ENCODE data around the gene SLF2. TPM values are rescaled to one million over a fixed set of nuclear protein-coding genes. Genes with fewer than 3 reads are reported as not detected.

SLF2 gene
- total RNA-seq, 4 donors from 2014 or later, result 9.2 to 23.0 (median 20.1) TPM

- Histone ChIP-seq H3K27me3 (peaks cover 12 to 30% (median 28%) of the 10 kb centered on the region in 3 donors), H3K4me1 (peaks cover 0 to 5% of the 10 kb centered on the region in 2 donors), H3K36me3 (no peaks in the 10 kb centered on the region), H3K27ac (peak overlapping the region in 1 of 4 donors; percentile 37), H3K9me3 (no peaks in the 10 kb centered on the region), H3K4me3 (no peak overlapping the region)
- ATAC-seq (no peak), DNase-seq (no peak)
- TF ChIP-seq, protein P1, sequence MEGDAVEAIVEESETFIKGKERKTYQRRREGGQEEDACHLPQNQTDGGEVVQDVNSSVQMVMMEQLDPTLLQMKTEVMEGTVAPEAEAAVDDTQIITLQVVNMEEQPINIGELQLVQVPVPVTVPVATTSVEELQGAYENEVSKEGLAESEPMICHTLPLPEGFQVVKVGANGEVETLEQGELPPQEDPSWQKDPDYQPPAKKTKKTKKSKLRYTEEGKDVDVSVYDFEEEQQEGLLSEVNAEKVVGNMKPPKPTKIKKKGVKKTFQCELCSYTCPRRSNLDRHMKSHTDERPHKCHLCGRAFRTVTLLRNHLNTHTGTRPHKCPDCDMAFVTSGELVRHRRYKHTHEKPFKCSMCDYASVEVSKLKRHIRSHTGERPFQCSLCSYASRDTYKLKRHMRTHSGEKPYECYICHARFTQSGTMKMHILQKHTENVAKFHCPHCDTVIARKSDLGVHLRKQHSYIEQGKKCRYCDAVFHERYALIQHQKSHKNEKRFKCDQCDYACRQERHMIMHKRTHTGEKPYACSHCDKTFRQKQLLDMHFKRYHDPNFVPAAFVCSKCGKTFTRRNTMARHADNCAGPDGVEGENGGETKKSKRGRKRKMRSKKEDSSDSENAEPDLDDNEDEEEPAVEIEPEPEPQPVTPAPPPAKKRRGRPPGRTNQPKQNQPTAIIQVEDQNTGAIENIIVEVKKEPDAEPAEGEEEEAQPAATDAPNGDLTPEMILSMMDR (IDR thresholded peaks at IDR 0.05 in 4 of 5, conservative IDR thresholded peaks at IDR 0.05 in 1 of 5), result no peak
- no peak for TF ChIP-seq POLR2A (IDR thresholded peaks at IDR 0.05)
- in situ Hi-C loops (cut with MboI; ENCODE audit: low sequenced_read_pairs in 4 of 4), result no loop called here
- intact Hi-C loops (cut with DNase I; ENCODE audit: low total_unique reads), result no loop called here
These were observed 22.6 kb upstream of the SLF2 start for GRCh38 chr10:100890141-100890672.

- no peak overlapping the region for H3K4me3 ChIP-seq
- DNase-seq (peak; percentile 12 to 36), ATAC-seq (peak; percentile 86 to 90)
- no peak for TF ChIP-seq POLR2A (IDR thresholded peaks at IDR 0.05)
- TF ChIP-seq, protein P1 (IDR thresholded peaks at IDR 0.05 in 4 of 5, conservative IDR thresholded peaks at IDR 0.05 in 1 of 5), result no peak
- peaks cover 13 to 30% (median 28%) of the 10 kb centered on the region in 3 donors for H3K27me3 ChIP-seq
- no peaks in the 10 kb centered on the region for H3K36me3 ChIP-seq
- intact Hi-C loops (cut with DNase I; ENCODE audit: low total_unique reads) (no loop called here), in situ Hi-C loops (cut with MboI; ENCODE audit: low sequenced_read_pairs in 4 of 4) (no loop called here)
- no peaks in the 10 kb centered on the region for H3K9me3 ChIP-seq
- peak overlapping the region in 1 of 4 donors; percentile 37 for H3K27ac ChIP-seq
- peaks cover 0 to 5% of the 10 kb centered on the region in 2 donors for H3K4me1 ChIP-seq
These were observed 22.0 kb upstream of the SLF2 start for GRCh38 chr10:100890673-100891317.

DNA sequence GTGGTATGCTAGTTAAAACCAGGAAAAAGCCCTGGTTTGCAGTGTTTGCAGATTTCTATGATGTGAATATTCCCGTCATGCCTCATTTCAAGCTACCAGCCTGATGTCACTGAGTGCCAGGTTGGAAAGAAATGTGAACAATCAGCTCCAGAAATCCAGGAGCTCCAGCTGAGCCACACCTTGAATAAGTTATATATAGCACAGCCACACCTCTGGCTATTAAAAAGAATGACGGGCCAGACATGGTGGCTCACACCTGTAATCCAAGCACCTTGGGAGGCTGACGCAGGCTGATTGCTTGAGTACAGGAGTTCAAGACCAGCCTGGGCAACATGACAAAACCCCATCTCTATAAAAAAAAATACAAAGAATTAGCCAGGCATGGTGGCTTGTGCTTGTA is 18.7 kb upstream of the SLF2 start:
- TF ChIP-seq, protein P1 (IDR thresholded peaks at IDR 0.05 in 4 of 5, conservative IDR thresholded peaks at IDR 0.05 in 1 of 5), result no peak
- no peak for TF ChIP-seq POLR2A (IDR thresholded peaks at IDR 0.05)
- Histone ChIP-seq H3K27me3 (peaks cover 20 to 21% (median 21%) of the 10 kb centered on the region in 3 donors), H3K27ac (no peak overlapping the region), H3K36me3 (no peaks in the 10 kb centered on the region), H3K4me3 (no peak overlapping the region), H3K4me1 (peaks cover 0 to 5% of the 10 kb centered on the region in 2 donors), H3K9me3 (no peaks in the 10 kb centered on the region)
- intact Hi-C loops (cut with DNase I; ENCODE audit: low total_unique reads), result no loop called here
- in situ Hi-C loops (cut with MboI; ENCODE audit: low sequenced_read_pairs in 4 of 4), result no loop called here
- DNase-seq (no peak), ATAC-seq (no peak)

DNA sequence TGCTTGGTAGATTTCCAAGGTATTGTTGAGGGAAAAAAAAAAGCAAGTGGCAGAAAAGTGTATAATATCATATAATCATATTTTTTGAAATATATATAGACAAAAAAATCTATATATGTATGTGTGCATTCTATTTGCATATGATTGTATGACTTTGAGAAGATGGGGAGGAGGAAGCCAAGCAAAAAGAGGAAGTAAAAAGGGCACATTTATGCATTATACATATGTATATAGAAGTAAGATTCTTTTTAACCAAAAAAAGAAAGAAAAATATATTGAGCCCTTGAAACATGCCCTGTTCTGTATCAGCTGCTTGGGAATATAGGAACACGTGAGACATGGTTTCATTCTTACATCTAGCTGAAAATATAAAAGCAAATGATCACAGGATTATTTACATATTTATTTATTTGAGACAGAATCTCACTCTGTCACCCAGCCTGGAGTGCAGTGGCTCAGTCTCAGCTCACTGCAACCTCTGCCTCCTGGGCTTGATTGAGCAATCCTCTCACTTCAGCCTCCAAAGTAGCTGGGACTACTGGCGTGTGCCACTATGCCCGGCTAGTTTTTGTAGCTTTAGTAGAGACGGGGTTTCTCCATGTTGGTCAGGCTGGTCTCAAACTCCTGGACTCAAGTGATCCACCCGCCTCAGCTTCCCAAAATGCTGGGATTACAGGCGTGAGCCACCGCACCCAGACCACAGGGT is 18.0 kb upstream of the SLF2 start:
- DNase-seq (no peak), ATAC-seq (no peak)
- TF ChIP-seq, protein P1 (IDR thresholded peaks at IDR 0.05 in 4 of 5, conservative IDR thresholded peaks at IDR 0.05 in 1 of 5), result no peak
- TF ChIP-seq POLR2A (IDR thresholded peaks at IDR 0.05), result no peak
- H3K4me1 ChIP-seq, result peaks cover 0 to 5% of the 10 kb centered on the region in 2 donors
- H3K36me3 ChIP-seq, result no peaks in the 10 kb centered on the region
- in situ Hi-C loops (cut with MboI; ENCODE audit: low sequenced_read_pairs in 4 of 4) (no loop called here), intact Hi-C loops (cut with DNase I; ENCODE audit: low total_unique reads) (no loop called here)
- H3K27me3 ChIP-seq, result peaks cover 15 to 21% (median 20%) of the 10 kb centered on the region in 3 donors
- no peak overlapping the region for H3K4me3 ChIP-seq
- H3K9me3 ChIP-seq, result no peaks in the 10 kb centered on the region
- no peak overlapping the region for H3K27ac ChIP-seq
